GM10266 (cell line): ENCODE results near the gene CDK5R1.

Source experiments
- DNase-seq: peaks from one replicate; pipeline ENCODE4 v3.0.0; 2012; ENCODE audit errors: extremely low spot score
- TF ChIP-seq, protein P1 (sequence below): IDR thresholded peaks from 2 replicates; pipeline ENCODE4 v1.5.1; 2012; ENCODE audit warnings: mild to moderate bottlenecking, low read depth; ENCODE audit not compliant: control insufficient read depth, insufficient read depth; ENCODE audit errors: missing control alignments

Gene CDK5R1

DNA sequence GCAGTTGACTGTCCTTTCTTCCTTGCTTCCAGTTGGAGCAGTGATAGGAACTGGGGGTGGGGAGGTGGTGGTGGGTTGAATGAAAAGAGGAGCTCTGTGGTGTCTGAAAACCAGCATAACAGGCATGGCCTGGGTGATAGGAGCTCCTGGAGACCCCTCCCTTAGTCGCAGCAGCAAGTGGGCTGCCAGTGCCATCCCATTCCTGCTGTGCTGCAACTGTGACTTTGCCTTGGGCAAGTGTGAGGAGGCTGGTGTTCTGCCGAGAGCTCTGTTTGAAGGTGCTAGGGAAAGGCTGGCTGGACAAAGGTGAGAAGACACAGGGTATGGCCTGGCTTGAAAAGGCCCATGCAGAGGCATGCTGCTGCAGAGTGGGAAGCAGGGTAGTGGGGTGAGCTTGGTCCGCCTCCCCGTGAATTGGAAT is 2.7 kb upstream of the CDK5R1 start:
- DNase-seq, result no peak
- TF ChIP-seq, protein P1, sequence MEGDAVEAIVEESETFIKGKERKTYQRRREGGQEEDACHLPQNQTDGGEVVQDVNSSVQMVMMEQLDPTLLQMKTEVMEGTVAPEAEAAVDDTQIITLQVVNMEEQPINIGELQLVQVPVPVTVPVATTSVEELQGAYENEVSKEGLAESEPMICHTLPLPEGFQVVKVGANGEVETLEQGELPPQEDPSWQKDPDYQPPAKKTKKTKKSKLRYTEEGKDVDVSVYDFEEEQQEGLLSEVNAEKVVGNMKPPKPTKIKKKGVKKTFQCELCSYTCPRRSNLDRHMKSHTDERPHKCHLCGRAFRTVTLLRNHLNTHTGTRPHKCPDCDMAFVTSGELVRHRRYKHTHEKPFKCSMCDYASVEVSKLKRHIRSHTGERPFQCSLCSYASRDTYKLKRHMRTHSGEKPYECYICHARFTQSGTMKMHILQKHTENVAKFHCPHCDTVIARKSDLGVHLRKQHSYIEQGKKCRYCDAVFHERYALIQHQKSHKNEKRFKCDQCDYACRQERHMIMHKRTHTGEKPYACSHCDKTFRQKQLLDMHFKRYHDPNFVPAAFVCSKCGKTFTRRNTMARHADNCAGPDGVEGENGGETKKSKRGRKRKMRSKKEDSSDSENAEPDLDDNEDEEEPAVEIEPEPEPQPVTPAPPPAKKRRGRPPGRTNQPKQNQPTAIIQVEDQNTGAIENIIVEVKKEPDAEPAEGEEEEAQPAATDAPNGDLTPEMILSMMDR, result no peak

DNA sequence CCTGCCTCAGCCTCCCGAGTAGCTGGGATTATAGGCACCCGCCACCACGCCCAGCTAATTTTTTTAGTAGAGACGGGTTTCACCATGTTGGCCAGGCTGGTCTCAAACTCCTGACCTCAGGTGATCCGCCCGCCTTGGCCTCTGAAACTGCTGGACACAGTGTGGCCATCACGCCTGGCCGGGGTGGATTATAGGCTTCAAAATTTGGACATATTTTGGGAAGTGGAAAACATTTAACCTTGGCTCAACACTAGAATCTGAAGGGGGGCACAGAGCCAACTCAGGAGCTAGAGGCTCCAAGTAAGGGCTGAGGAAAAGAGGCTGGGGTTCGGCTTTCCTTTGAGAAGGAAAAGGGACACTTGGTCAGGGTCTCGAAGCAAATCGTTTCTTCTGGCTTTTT is 2.2 kb upstream of the CDK5R1 start:
- TF ChIP-seq, protein P1, result no peak
- DNase-seq, result no peak

DNA sequence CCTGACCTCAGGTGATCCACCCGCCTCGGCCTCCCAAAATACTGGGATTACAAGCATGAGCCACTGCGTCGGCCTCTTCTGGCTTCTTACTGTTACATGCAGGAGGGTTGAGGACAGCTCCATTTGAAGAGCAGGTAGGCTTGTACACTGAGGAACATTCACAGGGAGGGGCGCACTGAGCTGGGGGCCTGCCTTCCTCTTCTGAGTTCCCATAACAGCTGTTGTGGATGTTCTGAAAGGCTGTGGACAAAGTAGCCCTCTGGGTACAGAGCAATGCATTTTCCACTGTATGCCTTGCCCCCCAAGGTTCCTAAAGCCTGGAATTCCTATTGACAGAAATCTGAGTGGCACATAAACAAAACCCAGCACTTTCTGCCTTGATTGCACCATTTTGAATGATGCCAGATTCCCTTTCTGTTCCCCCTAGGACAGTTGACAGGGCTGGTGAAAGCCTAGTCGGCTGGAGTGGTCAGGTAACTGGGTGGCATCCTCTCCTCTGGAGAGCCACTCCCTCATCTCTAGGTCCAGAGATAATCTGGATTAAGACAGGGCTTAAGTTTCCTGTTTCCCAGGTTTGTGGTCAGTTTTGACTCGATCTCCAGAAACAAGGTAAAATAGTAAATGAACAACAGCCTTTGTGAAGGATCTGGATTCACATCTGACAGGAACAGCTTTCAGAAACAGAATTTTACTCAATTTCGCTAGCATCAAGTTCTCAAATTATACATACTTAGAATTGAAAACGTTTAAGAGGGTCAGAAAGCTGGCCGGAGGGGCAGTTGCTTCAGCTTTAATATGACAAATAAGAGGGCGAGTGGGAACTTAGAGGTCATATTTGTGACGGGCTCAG is 1.3 kb upstream of the CDK5R1 start:
- DNase-seq, result no peak
- TF ChIP-seq, protein P1, result no peak

DNA sequence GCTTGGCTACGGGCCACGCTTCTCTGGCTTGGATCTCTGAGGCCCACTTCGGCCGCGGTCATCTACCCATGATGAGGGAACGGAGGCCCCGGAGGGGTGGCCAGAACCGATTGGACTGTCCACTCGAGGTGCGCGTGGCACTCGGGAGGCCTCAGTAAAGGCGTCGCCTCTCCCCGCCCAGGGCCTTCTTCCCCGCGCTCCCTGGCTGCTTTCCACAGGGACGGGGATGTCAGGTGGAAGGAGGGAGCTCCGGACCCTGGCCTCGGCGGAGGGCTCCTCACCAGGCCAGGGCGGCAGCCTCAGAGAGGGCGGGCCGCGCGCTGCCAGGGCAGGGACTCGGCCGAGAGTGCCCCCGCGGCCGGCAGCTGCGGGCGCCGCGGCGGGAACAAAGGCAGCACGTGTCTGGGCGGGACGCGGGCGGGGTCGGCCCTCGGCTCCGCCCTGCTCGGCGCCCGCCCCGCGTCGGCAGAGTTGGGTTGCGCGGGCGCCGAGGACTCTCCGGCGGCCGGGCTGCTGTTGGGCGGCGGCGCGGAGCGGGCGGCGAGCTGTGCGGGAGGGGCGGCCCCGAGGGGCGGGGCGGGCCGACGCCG is 587 bp upstream of the CDK5R1 start:
- DNase-seq, result peak; percentile 94
- TF ChIP-seq, protein P1, result no peak

DNA sequence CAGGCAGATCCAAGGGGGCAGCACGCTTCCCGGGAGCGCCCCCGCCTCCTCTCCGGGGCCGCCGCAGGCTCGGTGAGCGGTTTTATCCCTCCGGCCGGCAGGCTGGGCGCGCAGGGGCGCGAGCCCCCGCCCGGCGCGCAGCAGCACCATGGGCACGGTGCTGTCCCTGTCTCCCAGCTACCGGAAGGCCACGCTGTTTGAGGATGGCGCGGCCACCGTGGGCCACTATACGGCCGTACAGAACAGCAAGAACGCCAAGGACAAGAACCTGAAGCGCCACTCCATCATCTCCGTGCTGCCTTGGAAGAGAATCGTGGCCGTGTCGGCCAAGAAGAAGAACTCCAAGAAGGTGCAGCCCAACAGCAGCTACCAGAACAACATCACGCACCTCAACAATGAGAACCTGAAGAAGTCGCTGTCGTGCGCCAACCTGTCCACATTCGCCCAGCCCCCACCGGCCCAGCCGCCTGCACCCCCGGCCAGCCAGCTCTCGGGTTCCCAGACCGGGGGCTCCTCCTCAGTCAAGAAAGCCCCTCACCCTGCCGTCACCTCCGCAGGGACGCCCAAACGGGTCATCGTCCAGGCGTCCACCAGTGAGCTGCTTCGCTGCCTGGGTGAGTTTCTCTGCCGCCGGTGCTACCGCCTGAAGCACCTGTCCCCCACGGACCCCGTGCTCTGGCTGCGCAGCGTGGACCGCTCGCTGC is 832 bp downstream of the CDK5R1 start:
- peak; percentile 61 for DNase-seq
- TF ChIP-seq, protein P1, result peak; percentile 14

DNA sequence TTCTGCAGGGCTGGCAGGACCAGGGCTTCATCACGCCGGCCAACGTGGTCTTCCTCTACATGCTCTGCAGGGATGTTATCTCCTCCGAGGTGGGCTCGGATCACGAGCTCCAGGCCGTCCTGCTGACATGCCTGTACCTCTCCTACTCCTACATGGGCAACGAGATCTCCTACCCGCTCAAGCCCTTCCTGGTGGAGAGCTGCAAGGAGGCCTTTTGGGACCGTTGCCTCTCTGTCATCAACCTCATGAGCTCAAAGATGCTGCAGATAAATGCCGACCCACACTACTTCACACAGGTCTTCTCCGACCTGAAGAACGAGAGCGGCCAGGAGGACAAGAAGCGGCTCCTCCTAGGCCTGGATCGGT is 1.4 kb downstream of the CDK5R1 start:
- TF ChIP-seq, protein P1, result no peak
- DNase-seq, result no peak
